ENCODE data around the gene CD28. TPM values are rescaled to one million over a fixed set of nuclear protein-coding genes. Genes with fewer than 3 reads are reported as not detected.

The CD28 gene
- total and polyA plus RNA-seq, 10 of the 15 experiments (the other 5 are each of a cell fraction or from before 2014, with no cell fraction given), result 0.03 to 0.23 (median 0.04) TPM; not detected in 7

DNA sequence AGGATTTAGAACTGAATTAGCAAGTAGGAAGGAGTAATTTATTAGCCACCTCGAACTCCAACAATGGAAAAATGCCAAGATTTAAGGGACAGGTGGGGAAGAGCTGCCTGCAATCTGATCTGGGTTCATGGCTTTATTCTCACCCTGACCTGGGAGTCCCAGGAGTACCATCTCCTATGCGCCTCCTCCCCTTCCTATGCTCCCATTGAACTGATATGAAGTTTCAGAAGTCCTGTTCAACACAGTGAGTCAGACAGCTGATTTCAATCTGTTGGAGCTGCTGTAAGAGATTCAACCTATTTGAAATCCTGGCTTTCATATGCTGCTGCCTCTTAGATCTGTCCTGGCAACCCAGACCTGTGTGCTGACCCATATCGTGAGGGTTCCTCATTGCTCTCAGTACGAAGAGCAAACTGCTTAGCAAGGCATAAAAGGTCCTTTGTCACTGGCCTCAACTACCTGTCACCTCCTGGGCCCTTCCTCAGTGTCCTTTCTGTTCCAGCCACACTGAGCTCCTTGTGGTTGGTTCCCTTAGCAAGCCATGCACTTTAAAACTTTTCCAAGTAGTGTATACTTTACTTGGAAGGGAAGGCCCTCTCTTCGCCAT lies 15.9 kb upstream of the CD28 start (continued):
- TF ChIP-seq CHD2 (IDR thresholded peaks at IDR 0.05; ENCODE audit: borderline replicate concordance, low read depth, low read length), result no peak

DNA sequence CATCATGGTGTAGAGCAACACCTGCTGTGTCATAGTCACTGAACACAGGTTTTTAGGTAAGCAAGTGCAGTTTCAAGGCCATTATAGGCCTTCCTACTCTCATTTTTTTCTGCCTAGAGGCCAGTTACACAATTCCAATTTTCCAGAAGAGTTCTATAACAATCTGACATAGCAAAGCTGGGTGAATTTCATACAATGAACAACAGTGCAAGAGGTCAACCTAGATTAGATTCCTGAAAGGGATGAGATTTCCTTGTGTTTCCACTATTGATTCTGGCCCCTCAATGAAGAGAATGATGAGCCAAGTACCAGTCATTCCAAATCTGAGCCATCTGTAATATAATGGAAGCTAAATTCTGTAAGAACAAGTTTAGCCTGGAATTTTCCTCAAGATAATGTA lies 15.3 kb upstream of the CD28 start:
- in situ Hi-C loops (cut with MboI) (no loop called here), intact Hi-C loops (cut with micrococcal nuclease; ENCODE audit: unreplicated experiment) (no loop called here)
- Histone ChIP-seq H3K9me3 (replicated peaks; ENCODE audit: control insufficient read depth, insufficient read depth, low read length) (no peaks in the 10 kb centered on the region), H3K4me1 (ENCODE audit: control insufficient read depth, insufficient read depth, low read length) (peaks cover 26% of the 10 kb centered on the region), H3K9ac (ENCODE audit: control insufficient read depth, insufficient read depth, low read length) (no peak overlapping the region), H2AFZ (ENCODE audit: control insufficient read depth, low read depth, low read length) (no peak overlapping the region), H3K79me2 (ENCODE audit: control insufficient read depth, insufficient read depth, low read length) (no peaks in the 10 kb centered on the region), H3K4me3 (no peak overlapping the region), H4K20me1 (ENCODE audit: control insufficient read depth, insufficient read depth) (no peaks in the 10 kb centered on the region), H3K27me3 (replicated peaks in 1 of 2; ENCODE audit: control insufficient read depth in 2 of 2, insufficient read depth in 2 of 2, low read length in 1 of 2) (no peaks in the 10 kb centered on the region), H3K27ac (ENCODE audit: control insufficient read depth, insufficient read depth) (no peak overlapping the region), H3K36me3 (ENCODE audit: control insufficient read depth in 2 of 2, insufficient read depth in 2 of 2, low read length in 1 of 2) (no peaks in the 10 kb centered on the region), H3K4me2 (ENCODE audit: control insufficient read depth, insufficient read depth) (no peak overlapping the region)
- ChIA-PET CTCF (no interaction called here), POLR2A (no interaction called here), SMC1A (ENCODE audit: uncharacterized antibody, unreplicated experiment) (interaction anchor here (0.8 kb wide), 2 partner anchors 8 to 328 kb away, joined by 3 read pairs; no protein-coding TSS in a partner anchor), RAD21 (ENCODE audit: unreplicated experiment) (no interaction called here)
- no peak for FAIRE-seq
- no TSS peak for BruUV-seq (replicated peaks)
- TF ChIP-seq FOXK2 (IDR thresholded peaks at IDR 0.05) (no peak), E2F8 (IDR thresholded peaks at IDR 0.05; ENCODE audit: low read depth, partially characterized antibody) (no peak), SMAD1 (IDR thresholded peaks at IDR 0.05; ENCODE audit: low read depth, partially characterized antibody) (no peak)
- TF ChIP-seq, protein P1, sequence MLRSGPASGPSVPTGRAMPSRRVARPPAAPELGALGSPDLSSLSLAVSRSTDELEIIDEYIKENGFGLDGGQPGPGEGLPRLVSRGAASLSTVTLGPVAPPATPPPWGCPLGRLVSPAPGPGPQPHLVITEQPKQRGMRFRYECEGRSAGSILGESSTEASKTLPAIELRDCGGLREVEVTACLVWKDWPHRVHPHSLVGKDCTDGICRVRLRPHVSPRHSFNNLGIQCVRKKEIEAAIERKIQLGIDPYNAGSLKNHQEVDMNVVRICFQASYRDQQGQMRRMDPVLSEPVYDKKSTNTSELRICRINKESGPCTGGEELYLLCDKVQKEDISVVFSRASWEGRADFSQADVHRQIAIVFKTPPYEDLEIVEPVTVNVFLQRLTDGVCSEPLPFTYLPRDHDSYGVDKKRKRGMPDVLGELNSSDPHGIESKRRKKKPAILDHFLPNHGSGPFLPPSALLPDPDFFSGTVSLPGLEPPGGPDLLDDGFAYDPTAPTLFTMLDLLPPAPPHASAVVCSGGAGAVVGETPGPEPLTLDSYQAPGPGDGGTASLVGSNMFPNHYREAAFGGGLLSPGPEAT (IDR thresholded peaks at IDR 0.05; ENCODE audit: low read depth), result no peak
- ATAC-seq, result no peak
- DNase-seq (ENCODE audit: low read depth, low spot score), result no peak

Data from GM12878 (cell line).